DMS 273 (cell line): ENCODE data around the gene IL10RB.
"Not testable (repeated sequence)": the region's sequence is repeated elsewhere in the genome, so short reads cannot be mapped to it uniquely, and the experiment has no call there.

Experiments used
- DNase-seq: peaks from one replicate; lab custom pipeline; 2025; ENCODE audit not compliant: unreplicated experiment; lab: John Stamatoyannopoulos, UW

IL10RB gene

GRCh38 chr21:33266050-33266788 is at the start of gene IL10RB:
Gene IL10RB (plus strand): TSS chr21:33266367. CDS start chr21:33266466, 99 bp downstream.
- DNase-seq, result peak; percentile 83

DNA sequence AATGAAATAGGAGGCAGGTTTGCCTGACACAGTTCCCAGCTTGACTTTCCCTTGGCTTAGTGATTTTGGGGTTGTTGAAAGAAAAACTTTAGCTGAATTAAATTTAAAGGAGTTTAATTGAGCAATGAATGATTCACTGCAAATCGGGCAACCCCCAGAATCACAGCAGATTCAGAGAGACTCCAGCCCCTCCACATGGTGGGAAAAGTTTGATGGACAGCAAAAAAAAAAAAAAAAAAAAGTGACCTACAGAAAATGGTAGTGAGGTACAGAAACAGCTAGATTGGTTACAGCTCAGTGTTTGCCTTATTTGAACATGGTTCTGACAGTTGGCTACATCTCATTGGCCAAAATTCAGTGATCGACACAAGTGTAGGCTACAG is 49.0 kb upstream of the IL10RB start:
- no peak for DNase-seq

- no peak for DNase-seq
Measured at GRCh38 chr21:33219300-33219699, 46.9 kb upstream of the IL10RB start.

- DNase-seq, result no peak
Measured at GRCh38 chr21:33219954-33220353, 46.2 kb upstream of the IL10RB start.

DNA sequence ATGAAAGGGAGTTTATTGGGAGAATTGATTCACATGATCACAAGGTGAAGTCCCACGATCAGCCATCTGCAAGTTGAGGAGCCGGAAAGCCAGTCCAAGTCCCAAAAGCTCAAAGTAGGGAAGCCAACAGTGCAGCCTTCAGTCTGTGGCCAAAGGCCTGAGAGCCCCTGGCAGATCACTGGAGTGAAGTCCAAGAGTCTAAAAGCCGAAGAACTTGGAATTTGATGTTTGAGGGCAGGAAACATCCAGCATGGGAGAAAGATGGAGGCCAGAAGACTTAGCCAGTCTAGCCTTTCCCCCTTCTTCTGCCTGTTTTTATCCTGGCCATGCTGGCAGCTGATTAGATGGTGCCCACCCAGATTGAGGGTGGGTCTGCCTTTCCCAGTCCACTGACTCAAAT is 40.8 kb upstream of the IL10RB start:
- not testable (repeated sequence) for DNase-seq

GRCh38 chr21:33228455-33228854 is 37.7 kb upstream of the IL10RB start:
- DNase-seq, result no peak

GRCh38 chr21:33229099-33229783 is 36.9 kb upstream of the IL10RB start:
- peak; percentile 82 for DNase-seq

DNA sequence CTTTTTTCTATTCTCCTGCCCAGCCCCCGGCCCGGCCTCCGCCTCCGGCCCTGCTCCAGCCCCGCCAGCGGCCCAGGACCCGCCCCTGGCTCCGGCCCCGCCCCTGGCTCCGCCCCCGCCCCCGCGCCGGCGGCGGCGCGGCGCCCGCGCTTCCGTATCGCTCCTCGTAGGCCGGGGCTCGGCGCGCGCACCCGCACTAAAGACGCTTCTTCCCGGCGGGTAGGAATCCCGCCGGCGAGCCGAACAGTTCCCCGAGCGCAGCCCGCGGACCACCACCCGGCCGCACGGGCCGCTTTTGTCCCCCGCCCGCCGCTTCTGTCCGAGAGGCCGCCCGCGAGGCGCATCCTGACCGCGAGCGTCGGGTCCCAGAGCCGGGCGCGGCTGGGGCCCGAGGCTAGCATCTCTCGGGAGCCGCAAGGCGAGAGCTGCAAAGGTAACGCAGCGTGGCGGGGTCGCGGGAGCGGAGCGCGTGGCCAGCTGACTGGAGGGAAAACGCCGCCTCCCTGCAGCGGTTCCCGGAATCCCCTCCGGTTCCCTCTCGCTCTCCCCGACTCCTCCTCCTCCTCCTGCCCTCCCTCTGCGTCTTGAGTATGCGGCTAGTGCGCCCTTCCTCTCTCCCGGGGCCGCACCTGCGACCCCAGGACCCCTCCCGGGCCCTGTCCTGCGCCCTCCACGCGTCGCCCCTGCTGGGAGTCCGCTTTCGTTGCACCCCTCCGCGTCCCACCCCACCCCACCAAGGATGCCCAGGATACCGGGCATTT is 36.2 kb upstream of the IL10RB start, which contains the start of gene IFNAR2:
Gene IFNAR2, plus strand, starts transcription at position 155 of the 761 bp plus-strand sequence. CDS start 11,985 bp downstream, outside the sequence.
- DNase-seq, result peak; percentile 89

GRCh38 chr21:33230545-33231324 is 35.4 kb upstream of the IL10RB start:
- peak; percentile 73 for DNase-seq

DNA sequence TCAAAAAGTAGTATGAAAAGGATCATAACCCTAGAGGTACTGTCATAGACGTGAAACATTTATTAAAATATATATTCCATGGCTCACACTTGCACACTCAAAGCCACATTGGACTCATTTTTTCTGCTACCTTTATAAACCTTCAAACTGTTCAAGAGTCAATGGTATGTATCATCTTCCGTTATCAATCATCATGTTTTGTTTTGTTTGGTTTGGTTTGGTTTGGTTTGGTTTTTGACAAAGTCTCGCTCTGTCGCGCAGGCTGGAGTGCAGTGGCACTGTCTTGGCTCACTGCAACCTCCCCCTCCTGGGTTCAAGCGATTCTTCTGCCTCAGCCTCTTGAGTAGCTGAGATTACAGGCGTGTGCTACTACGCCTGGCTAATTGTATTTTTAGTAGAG is 34.6 kb upstream of the IL10RB start:
- no peak for DNase-seq

DNA sequence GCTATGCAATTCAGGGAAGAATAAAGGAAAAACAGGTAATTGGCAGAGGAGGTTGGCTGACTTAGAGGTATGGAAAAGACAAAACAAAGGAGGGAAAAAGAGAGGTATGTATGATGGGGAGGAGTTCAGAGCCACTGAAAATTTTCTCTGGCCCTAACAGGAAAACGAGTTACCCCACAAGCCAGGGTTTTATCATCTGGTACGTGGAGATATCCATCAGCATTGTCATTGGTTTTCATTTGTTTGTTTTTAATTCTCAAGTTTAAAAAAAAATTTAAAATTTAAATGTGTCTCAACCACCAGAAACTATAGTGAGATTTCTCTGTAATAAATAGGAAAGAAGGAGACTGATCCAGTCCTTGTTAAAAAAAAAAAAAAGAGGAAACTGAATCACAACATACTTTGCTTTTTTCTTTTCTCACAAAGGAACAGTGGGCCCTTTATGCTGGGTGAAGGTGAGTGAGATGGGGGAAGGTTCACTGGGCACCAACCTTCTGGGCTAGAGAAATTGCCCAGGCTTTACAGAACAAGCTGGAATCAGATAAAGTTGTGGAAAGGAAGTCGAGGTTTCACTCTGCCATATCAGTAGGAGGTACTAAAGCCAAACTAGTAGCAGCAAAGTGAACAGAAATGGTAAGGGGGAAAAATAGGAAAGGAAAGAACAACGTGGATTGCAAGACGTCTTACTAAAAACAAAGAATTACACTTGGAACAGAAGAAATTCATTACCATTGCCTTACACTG is 33.7 kb upstream of the IL10RB start:
- no peak for DNase-seq

DNA sequence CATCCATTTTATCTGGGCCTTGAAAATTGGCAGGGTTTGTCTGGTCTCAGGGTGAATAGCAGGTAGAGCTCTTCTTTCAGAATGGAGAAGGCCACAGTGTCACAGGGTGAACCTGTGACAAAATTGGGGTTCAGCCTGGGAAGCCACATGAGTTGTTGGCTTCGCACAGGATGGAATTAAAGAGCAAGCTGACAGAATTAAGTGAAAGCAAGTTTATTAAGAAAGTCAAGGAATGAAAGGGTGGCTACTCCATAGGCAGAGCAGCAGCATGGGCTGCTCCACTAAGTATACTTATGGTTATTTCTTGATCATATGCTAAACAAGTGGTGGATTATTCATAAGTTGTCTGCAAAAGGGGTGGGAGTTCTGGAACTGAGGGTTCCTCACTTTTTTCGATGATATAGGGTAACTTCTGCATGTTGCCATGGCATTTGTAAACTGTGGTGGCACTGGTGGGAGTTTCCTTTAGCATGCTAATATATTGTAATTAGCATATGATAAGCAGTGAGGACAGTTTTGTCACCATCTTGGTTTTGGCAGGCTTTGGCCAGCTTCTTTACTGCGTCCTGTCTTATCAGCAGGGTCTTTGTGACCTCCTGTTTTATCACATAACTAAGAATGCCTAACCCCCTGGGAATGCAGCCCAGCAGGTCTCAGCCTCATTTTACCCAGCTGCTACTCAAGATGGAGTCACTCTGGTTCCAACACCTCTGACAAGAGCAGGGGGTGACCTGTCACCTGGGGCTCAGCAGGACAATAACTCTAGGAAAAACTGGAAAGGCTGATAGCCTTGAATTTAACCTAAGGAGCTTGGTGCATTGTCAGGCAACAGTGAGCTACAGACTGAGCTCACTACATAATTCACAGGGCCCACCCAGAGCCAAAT is 31.3 kb upstream of the IL10RB start:
- DNase-seq, result no peak

DNA sequence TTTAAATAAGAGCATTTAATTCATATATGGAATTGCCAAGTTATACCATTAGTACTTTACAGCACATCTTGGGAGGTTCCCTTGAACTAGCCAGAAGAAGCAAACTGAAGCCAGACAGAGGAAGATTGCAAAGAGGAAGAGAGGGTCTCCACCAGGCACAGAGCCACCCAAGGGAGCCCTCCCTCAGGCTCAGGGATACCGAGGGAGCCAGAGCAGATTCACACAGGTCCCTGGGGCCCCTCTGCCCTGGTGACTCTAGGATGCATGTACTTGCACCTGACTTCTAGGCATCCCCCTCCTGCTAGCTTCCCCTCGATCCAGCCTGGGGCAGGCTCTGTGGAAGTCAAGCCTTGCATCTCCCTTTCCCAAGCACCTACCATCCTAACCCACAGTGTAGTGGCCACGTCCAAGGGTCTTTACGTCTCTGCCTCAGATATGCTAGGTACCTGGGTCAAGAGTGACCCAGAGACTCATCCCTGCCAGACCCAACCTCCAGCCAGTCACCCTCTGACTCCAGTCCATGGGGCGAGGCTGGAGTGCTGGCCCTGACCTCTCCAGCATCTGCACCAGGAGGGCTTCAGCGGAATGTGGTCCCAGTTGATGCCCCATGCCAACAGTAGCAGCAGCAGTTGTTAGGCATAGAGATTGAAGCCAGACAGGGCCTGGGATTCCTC is 30.0 kb upstream of the IL10RB start:
- DNase-seq, result no peak

DNA sequence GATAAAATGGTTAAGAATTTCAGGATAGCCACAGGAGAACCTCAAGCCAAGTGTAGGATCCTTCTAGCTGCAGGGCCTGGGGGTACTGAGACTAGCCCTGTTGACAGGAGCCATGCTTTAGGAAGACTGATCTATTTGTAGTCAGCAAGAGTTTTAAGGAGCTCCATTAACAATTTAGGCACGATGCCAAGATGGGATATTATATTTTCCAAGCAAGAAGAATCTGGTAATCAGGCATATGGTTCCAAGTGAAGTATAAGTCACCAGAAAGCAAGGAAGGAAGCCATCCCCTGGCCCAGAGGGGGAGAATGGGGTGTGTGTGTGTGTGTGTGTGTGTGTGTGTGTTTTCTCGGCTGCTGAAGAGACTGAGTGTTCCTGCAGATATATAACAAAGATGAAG is 29.4 kb upstream of the IL10RB start:
- peak; percentile 36 for DNase-seq

DNA sequence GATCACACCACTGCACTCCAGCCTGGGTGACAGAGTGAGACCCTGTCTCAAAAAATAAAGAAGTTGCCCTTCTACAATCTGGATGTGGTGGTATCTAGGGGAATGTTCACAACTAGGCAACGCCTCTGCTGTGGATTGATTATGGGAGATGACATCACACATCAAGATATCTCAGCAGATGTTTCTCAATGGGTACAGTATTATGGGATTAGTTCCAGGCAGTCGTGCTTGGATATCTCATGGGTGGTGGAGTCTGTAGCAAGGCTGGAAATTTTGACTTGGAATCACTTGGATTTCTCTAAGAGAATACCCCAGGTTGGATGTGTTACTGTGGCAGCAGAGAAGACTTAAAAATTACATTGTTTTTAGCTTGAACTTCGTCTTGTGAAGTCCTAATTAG is 28.7 kb upstream of the IL10RB start:
- DNase-seq, result no peak

GRCh38 chr21:33238146-33238545 is 28.0 kb upstream of the IL10RB start:
- DNase-seq, result no peak

DNA sequence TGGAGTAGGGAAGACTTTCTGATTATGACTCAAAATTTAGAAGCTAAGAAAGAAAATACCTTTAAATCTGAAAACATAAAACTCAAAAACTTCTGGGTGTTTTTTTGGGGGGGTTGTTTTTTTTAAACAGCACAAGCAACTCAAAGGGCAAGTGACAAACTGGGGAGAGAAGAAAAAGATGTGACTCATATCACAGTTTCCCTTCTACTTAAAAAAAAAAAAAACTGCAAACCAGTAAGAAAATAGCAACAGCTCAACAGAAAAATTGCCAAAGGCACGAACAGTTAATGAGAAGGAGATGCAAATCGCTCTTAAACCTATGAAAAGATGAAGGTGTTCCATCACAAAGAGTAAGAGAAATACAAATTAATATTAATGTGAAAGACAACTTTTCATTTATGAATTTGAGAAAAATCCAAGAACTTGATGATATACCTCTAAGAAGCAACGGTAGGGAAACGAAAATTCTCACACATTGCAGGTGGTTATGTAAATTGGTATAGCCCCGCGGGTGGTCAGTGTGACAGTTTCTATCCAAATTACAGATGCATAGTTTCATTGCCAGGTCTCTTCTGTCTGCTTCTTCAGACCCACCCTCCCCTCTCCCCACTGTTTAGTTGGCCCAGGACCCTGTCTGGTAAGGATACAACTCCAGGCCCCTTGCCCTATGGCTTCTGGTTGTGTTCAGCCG is 27.5 kb upstream of the IL10RB start:
- no peak for DNase-seq

DNA sequence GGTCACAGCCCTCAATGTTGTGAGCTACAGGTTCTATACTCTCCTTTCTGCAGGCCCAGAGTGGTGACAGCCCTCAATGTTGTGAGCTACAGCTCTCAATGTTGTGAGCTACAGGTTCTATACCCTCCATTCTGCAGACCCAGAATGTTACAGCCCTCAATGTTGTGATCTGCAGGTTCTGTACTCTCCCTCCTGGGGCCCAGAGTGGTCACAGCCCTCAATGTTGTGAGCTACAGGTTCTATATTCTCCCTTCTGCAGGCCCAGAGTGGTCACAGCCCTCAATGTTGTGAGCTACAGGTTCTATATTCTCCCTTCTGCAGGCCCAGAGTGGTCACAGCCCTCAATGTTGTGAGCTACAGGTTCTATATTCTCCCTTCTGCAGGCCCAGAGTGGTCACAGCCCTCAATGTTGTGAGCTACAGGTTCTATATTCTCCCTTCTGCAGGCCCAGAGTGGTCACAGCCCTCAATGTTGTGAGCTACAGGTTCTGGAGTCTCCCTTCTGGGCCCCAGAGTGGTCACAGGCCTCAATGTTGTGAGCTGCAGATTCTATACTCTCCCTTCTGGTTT is 26.5 kb upstream of the IL10RB start:
- not testable (repeated sequence) for DNase-seq
